Brain pericyte (primary cell): ENCODE results near the gene PARK7.

Experiments
- DNase-seq: peaks from one replicate; pipeline ENCODE4 v3.0.0-alpha.2; 2012; ENCODE audit warnings: low read depth, low spot score

Gene PARK7

GRCh38 chr1:7984811-7985210, 23.3 kb downstream of the PARK7 start:
- no peak for DNase-seq

GRCh38 chr1:7985851-7986612, 24.5 kb downstream of the PARK7 start:
- DNase-seq = no peak

GRCh38 chr1:7987528-7987927, 26.0 kb downstream of the PARK7 start:
- DNase-seq = no peak

- no peak for DNase-seq
Measured at GRCh38 chr1:7988576-7988975, 27.1 kb downstream of the PARK7 start.

GRCh38 chr1:7989762-7990428, 28.4 kb downstream of the PARK7 start:
- DNase-seq = no peak

- DNase-seq = no peak
Measured at GRCh38 chr1:7991504-7992440, 30.3 kb downstream of the PARK7 start.

- DNase-seq = no peak
Measured at GRCh38 chr1:7992885-7993284, 31.4 kb downstream of the PARK7 start.

- no peak for DNase-seq
Measured at GRCh38 chr1:7993593-7994479, 32.3 kb downstream of the PARK7 start.

GRCh38 chr1:7994827-7995226, 33.3 kb downstream of the PARK7 start:
- no peak for DNase-seq

- no peak for DNase-seq
Measured at GRCh38 chr1:7995437-7995836, 33.9 kb downstream of the PARK7 start.

- no peak for DNase-seq
Measured at GRCh38 chr1:8002329-8002910, 40.9 kb downstream of the PARK7 start.

- no peak for DNase-seq
Measured at GRCh38 chr1:8002921-8003320, 41.4 kb downstream of the PARK7 start.

GRCh38 chr1:8003438-8004112, 42.1 kb downstream of the PARK7 start:
- no peak for DNase-seq

- no peak for DNase-seq
Measured at GRCh38 chr1:8004113-8004802, 42.7 kb downstream of the PARK7 start.

- DNase-seq = peak; percentile 68
Measured at GRCh38 chr1:8004803-8005573, 43.5 kb downstream of the PARK7 start.

- DNase-seq = no peak
Measured at GRCh38 chr1:8006037-8006963, 44.8 kb downstream of the PARK7 start.
